ENCODE results near the gene ZG16.
"Not testable (repeated sequence)": the region's sequence is repeated elsewhere in the genome, so short reads cannot be mapped to it uniquely, and the experiment has no call there.

The ZG16 gene

GRCh38 chr16:29753516-29753915 is 24.5 kb upstream of the ZG16 start:
- no peak for DNase-seq

- no peak for DNase-seq
These were observed 21.4 kb upstream of the ZG16 start for GRCh38 chr16:29756654-29757053.

- not testable (repeated sequence) for DNase-seq
These were observed 21.0 kb upstream of the ZG16 start for GRCh38 chr16:29757086-29757485.

GRCh38 chr16:29757950-29758466 is 20.0 kb upstream of the ZG16 start:
- DNase-seq: no peak

GRCh38 chr16:29760567-29761279 is 17.3 kb upstream of the ZG16 start:
- no peak for DNase-seq

- DNase-seq: not testable (repeated sequence)
These were observed 16.8 kb upstream of the ZG16 start for GRCh38 chr16:29761280-29761651.

GRCh38 chr16:29761882-29762281 is 16.2 kb upstream of the ZG16 start:
- no peak for DNase-seq

GRCh38 chr16:29763326-29763725 is 14.7 kb upstream of the ZG16 start:
- DNase-seq: no peak

GRCh38 chr16:29765167-29766032 is 12.7 kb upstream of the ZG16 start:
- DNase-seq: no peak

GRCh38 chr16:29766571-29766970 is 11.5 kb upstream of the ZG16 start:
- DNase-seq: no peak

- DNase-seq: no peak
These were observed 11.0 kb upstream of the ZG16 start for GRCh38 chr16:29767062-29767461.

GRCh38 chr16:29769507-29769906 is 8.5 kb upstream of the ZG16 start:
- no peak for DNase-seq

GRCh38 chr16:29770250-29770929 is 7.7 kb upstream of the ZG16 start:
- no peak for DNase-seq

GRCh38 chr16:29772330-29772729 is 5.7 kb upstream of the ZG16 start:
- not testable (repeated sequence) for DNase-seq

- DNase-seq: no peak
These were observed 3.3 kb upstream of the ZG16 start for GRCh38 chr16:29774730-29775129.

- no peak for DNase-seq
These were observed 2.2 kb upstream of the ZG16 start for GRCh38 chr16:29775742-29776408.

GRCh38 chr16:29779474-29779873 is 1.4 kb downstream of the ZG16 start:
- no peak for DNase-seq

- DNase-seq: not testable (repeated sequence)
These were observed 5.3 kb downstream of the ZG16 start for GRCh38 chr16:29783094-29783953.

GRCh38 chr16:29784157-29784556 is 6.1 kb downstream of the ZG16 start:
- no peak for DNase-seq

GRCh38 chr16:29784901-29785500 is 6.9 kb downstream of the ZG16 start:
- DNase-seq: peak; percentile 59

- not testable (repeated sequence) for DNase-seq
These were observed 9.1 kb downstream of the ZG16 start for GRCh38 chr16:29787155-29787554.
